MCF 10A (cell line): ENCODE data around the gene ACOT12. TPM values are rescaled to one million over a fixed set of nuclear protein-coding genes. Genes with fewer than 3 reads are reported as not detected.

ENCODE experiments used
- BruUV-seq: library from RNA; stranded (reverse); fragments of 400-500 nt; replicated peaks from 2 replicates; lab custom pipeline; 2021; lab: Mats Ljungman, UMichigan
- CTCF ChIA-PET: fragments of 300-600 bp; sonication (Branson Sonifier 250); formaldehyde crosslinking; extraction: SDS; loops from one replicate; lab custom pipeline; 2021; ENCODE audit warnings: antibody characterized with exemption, inconsistent platforms; lab: Yijun Ruan, JAX
- POLR2A ChIA-PET: fragments of 300-600, 350-650 bp; sonication (Branson Sonifier 250); formaldehyde crosslinking; extraction: SDS; loops from one replicate; lab custom pipeline; 2020; ENCODE audit warnings: antibody characterized with exemption, inconsistent platforms; lab: Yijun Ruan, JAX
- DNase-seq: peaks from one replicate; pipeline ENCODE4 v3.0.0-alpha.2; 2018; ENCODE audit not compliant: unreplicated experiment
- H3K27ac Mint-ChIP-seq: one replicate; pipeline ENCODE4 v1.8.0; 2022; ENCODE audit warnings: mild to moderate bottlenecking, low read depth, mixed read lengths; ENCODE audit not compliant: unreplicated experiment
- H3K27me3 Mint-ChIP-seq: one replicate; pipeline ENCODE4 v1.8.0; 2022; ENCODE audit warnings: mixed read lengths; ENCODE audit not compliant: insufficient read depth, unreplicated experiment
- H3K36me3 Mint-ChIP-seq: one replicate; pipeline ENCODE4 v1.8.0; 2022; ENCODE audit warnings: mild to moderate bottlenecking, moderate library complexity, mixed read lengths; ENCODE audit not compliant: insufficient read depth, unreplicated experiment
- H3K4me1 Mint-ChIP-seq: one replicate; pipeline ENCODE4 v1.8.0; 2022; ENCODE audit warnings: mixed read lengths; ENCODE audit not compliant: insufficient read depth, unreplicated experiment
- H3K4me3 Mint-ChIP-seq: one replicate; pipeline ENCODE4 v1.8.0; 2022; ENCODE audit warnings: mild to moderate bottlenecking, moderate library complexity, mixed read lengths; ENCODE audit not compliant: unreplicated experiment
- H3K9me3 Mint-ChIP-seq: one replicate; pipeline ENCODE4 v1.8.0; 2022; ENCODE audit warnings: mixed read lengths; ENCODE audit not compliant: unreplicated experiment
- intact Hi-C: fragments of 100-400 bp; cut with micrococcal nuclease; formaldehyde crosslinking; loops from 2 replicates; pipeline ENCODE4 v1.14.1; 2022
- total RNA-seq: library from RNA; stranded (reverse); gene quantifications from 2 replicates; pipeline ENCODE4 v1.2.3, GENCODE V29; 2022
- TF ChIP-seq, protein P1 (sequence below): fragments of 200-600 bp; IDR thresholded peaks from one replicate; pipeline ENCODE4 v1.8.0; 2022; ENCODE audit warnings: antibody characterized with exemption, mild to moderate bottlenecking; ENCODE audit not compliant: unreplicated experiment

Gene ACOT12
- total RNA-seq, 1 experiment from 2014 or later: not detected

DNA sequence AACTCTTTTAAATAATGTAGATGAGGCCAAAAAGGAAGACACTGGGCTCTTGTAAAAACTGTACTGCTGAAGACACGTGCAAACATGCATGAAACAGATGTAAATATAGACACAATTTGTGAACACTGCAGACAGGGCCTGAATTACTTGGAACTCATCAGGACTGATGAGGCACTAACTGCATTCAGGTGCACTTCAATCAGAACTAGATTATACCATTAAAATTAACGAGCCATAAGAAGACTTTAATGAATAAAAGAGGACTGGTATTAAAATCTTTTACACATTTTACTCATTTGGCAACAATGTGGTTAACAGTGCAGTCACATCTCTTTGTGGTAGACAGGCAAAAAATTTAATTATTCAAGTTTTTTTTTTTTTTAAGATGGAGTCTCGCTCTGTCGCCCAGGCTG is 105.9 kb downstream of the ACOT12 start:
- Mint-ChIP-seq H3K9me3 (peaks cover 4% of the 10 kb centered on the region), H3K4me1 (peaks cover 8% of the 10 kb centered on the region), H3K27ac (no peak overlapping the region), H3K36me3 (peaks cover 6% of the 10 kb centered on the region), H3K4me3 (no peak overlapping the region), H3K27me3 (no peaks in the 10 kb centered on the region)
- DNase-seq: no peak
- ChIA-PET CTCF (interaction anchor here (0.7 to 3.2 kb wide), 2 partner anchors 11 to 1264 kb away, joined by 3 to 26 read pairs; no protein-coding TSS in a partner anchor), POLR2A (interaction anchor here (0.8 to 1.1 kb wide), 4 partner anchors 10 to 23 kb away, joined by 3 to 5 read pairs (median 3); no protein-coding TSS in a partner anchor)
- TF ChIP-seq, protein P1, sequence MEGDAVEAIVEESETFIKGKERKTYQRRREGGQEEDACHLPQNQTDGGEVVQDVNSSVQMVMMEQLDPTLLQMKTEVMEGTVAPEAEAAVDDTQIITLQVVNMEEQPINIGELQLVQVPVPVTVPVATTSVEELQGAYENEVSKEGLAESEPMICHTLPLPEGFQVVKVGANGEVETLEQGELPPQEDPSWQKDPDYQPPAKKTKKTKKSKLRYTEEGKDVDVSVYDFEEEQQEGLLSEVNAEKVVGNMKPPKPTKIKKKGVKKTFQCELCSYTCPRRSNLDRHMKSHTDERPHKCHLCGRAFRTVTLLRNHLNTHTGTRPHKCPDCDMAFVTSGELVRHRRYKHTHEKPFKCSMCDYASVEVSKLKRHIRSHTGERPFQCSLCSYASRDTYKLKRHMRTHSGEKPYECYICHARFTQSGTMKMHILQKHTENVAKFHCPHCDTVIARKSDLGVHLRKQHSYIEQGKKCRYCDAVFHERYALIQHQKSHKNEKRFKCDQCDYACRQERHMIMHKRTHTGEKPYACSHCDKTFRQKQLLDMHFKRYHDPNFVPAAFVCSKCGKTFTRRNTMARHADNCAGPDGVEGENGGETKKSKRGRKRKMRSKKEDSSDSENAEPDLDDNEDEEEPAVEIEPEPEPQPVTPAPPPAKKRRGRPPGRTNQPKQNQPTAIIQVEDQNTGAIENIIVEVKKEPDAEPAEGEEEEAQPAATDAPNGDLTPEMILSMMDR: no peak
- intact Hi-C loops: no loop called here
- BruUV-seq: no TSS peak

DNA sequence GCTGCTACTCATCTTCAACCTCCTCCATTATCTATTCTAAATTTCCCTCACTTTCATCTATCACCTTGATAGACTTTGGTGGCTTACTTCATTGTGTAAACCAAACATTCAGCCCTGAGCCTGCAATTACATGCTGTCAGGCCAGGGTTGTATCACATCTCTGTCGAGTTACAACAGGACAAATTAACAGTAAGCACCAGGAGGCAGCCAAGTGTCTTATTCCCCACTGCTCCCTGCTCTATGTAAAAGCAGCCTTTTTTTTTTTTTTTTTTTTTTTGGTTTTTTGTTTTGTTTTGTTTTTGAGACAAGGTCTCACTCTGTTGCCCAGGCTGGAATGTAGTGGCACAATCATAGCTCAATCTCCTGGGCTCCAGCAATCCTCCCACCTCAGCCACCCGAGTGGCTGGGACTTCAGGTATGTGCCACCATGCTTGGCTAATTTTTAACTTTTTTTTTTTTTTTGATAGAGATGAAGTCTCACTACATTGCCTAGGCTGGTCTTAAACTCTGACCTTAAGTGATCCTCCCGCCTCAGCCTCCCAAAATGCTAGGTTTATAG is 107.8 kb downstream of the ACOT12 start:
- H3K36me3 Mint-ChIP-seq: peaks cover 6% of the 10 kb centered on the region
- TF ChIP-seq, protein P1: no peak
- ChIA-PET POLR2A (interaction anchor here (0.7 to 0.8 kb wide), 2 partner anchors 12 to 14 kb away, joined by 3 read pairs; no protein-coding TSS in a partner anchor), CTCF (interaction anchor here (0.6 to 3.2 kb wide), 4 partner anchors 13 to 254 kb away, joined by 3 to 26 read pairs (median 6); no protein-coding TSS in a partner anchor)
- H3K4me3 Mint-ChIP-seq: no peak overlapping the region
- intact Hi-C loops: no loop called here
- H3K27ac Mint-ChIP-seq: no peak overlapping the region
- peaks cover 8% of the 10 kb centered on the region for H3K4me1 Mint-ChIP-seq
- no TSS peak for BruUV-seq
- no peak for DNase-seq
- no peaks in the 10 kb centered on the region for H3K9me3 Mint-ChIP-seq
- H3K27me3 Mint-ChIP-seq: no peaks in the 10 kb centered on the region

DNA sequence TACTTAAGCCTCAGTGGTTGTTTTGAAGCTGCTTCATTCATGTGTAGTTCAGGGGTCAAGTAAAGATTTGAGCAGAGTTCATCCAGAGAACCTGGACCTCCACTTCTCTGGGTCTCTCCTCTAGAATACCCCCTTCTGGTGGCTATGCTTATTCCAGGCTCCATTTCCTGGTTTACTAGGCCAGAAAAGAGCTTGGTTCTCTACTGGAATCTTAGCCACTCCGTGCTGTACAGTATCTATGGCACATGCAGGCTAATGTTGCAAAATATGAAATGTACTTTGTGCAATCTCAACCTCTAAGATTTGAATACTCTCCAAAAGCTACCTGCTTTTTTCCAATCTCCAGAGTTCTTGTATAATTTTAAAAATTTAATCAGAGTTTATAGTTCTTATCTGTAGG is 110.0 kb downstream of the ACOT12 start:
- POLR2A ChIA-PET: interaction anchor here (1.4 kb wide), 1 partner anchor 18 kb away, joined by 7 read pairs; the partner anchor contains the start of gene ZCCHC9
- CTCF ChIA-PET: interaction anchor here (0.8 to 1.8 kb wide), 4 partner anchors 14 to 49 kb away, joined by 4 to 7 read pairs (median 5); no protein-coding TSS in a partner anchor
- DNase-seq: no peak
- H3K27ac Mint-ChIP-seq: no peak overlapping the region
- no peaks in the 10 kb centered on the region for H3K27me3 Mint-ChIP-seq
- TF ChIP-seq, protein P1: no peak
- no peak overlapping the region for H3K4me3 Mint-ChIP-seq
- peaks cover 8% of the 10 kb centered on the region for H3K4me1 Mint-ChIP-seq
- intact Hi-C loops: no loop called here
- no TSS peak for BruUV-seq
- peaks cover 3% of the 10 kb centered on the region for H3K36me3 Mint-ChIP-seq
- H3K9me3 Mint-ChIP-seq: no peaks in the 10 kb centered on the region

Other genes with a start within 250 kb of the ACOT12 start
- gene CKMT2, start 160.8 kb downstream of the ACOT12 start, total RNA-seq: not detected in 2 replicates
- 31.5 and 33.8 TPM in 2 replicates for gene ZCCHC9, start 92.5 kb downstream of the ACOT12 start, total RNA-seq